ENCODE measurements around the gene ZMYND8.

DNA sequence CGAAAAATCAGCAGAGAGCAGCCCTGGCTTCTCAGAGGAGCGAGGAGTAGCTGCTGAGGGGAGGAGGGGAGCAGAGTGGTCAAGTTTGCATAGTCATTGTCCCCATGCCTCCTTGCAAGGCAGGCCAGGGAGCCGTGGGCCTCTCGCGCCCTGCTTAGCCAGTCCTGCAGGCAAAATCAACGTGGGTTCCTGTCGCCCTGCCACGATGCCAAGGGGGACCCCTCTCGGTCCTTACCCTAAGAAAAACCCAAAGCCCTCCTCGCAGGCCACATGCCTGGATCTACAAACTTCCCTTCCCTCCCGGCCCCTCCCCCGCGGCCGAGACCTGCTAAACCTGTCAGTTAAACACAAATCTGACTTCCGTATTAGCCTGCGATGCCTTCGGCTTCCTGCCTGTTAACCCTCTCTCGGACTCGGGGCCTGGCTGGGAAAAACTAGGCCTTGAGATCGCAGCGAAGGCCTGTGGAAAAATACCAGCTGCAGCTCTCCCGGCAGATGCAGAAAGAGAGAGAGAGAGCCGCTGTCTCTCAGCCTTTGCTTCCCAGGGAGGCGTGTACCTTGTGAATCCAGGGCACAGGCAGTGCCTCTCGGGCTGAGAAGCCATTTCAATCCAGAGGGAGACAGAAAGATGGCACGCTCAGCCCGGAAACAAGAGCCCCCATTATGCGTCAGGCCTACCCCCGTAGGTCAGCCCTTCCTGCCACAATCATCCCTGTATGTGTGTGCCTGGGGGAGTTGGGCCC, 968 bp upstream of the ZMYND8 start:
- no peak for TF ChIP-seq EZH2 (optimal IDR thresholded peaks at IDR 0.05; ENCODE audit: low read depth, low read length)
- TF ChIP-seq, protein P1, sequence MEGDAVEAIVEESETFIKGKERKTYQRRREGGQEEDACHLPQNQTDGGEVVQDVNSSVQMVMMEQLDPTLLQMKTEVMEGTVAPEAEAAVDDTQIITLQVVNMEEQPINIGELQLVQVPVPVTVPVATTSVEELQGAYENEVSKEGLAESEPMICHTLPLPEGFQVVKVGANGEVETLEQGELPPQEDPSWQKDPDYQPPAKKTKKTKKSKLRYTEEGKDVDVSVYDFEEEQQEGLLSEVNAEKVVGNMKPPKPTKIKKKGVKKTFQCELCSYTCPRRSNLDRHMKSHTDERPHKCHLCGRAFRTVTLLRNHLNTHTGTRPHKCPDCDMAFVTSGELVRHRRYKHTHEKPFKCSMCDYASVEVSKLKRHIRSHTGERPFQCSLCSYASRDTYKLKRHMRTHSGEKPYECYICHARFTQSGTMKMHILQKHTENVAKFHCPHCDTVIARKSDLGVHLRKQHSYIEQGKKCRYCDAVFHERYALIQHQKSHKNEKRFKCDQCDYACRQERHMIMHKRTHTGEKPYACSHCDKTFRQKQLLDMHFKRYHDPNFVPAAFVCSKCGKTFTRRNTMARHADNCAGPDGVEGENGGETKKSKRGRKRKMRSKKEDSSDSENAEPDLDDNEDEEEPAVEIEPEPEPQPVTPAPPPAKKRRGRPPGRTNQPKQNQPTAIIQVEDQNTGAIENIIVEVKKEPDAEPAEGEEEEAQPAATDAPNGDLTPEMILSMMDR (IDR thresholded peaks at IDR 0.05; ENCODE audit: low read length), result no peak
- TF ChIP-seq EZH2phosphoT487 (IDR thresholded peaks at IDR 0.05; ENCODE audit: low read length), result no peak
